ENCODE results near the gene ATG16L1.
A peak's percentile ranks its signal among the peaks of the same experiment; 100 is the strongest.

The ATG16L1 gene

GRCh38 chr2:233251306-233252116 lies at the start of gene ATG16L1 (continued):
- TF ChIP-seq ZNF629 (tag by site-specific recombination; IDR thresholded peaks at IDR 0.05): peak; percentile 99
- no peak for TF ChIP-seq ZNF549 (tag by site-specific recombination; IDR thresholded peaks at IDR 0.05)
- TF ChIP-seq SP2 (tag by site-specific recombination; IDR thresholded peaks at IDR 0.05): peak; percentile 86
- no peak for TF ChIP-seq PRDM6 (tag by site-specific recombination; IDR thresholded peaks at IDR 0.05)
- no peak for TF ChIP-seq ZNF610 (tag by site-specific recombination; IDR thresholded peaks at IDR 0.05; ENCODE audit: borderline replicate concordance)
- TF ChIP-seq ZNF155 (tag by site-specific recombination; IDR thresholded peaks at IDR 0.05): no peak
- TF ChIP-seq HOXC10 (CRISPR knock-in tag; IDR thresholded peaks at IDR 0.05): no peak
- peak; percentile 42; the same call in 1 of the 2 replicates for TF ChIP-seq ZSCAN30 (tag by site-specific recombination; IDR thresholded peaks at IDR 0.05)
- TF ChIP-seq ZNF600 (tag by site-specific recombination; IDR thresholded peaks at IDR 0.05): no peak
- no peak for TF ChIP-seq KLF16 (tag by site-specific recombination; IDR thresholded peaks at IDR 0.05)
- TF ChIP-seq ZNF175 (tag by site-specific recombination; IDR thresholded peaks at IDR 0.05): no peak
- TF ChIP-seq ZNF785 (tag by site-specific recombination; IDR thresholded peaks at IDR 0.05): no peak
- 0 out of 2 replicates have a peak, but pooled peaks have one; percentile 3 for TF ChIP-seq ZNF623 (tag by site-specific recombination; IDR thresholded peaks at IDR 0.05)
- no peak for TF ChIP-seq ZNF112 (tag by site-specific recombination; IDR thresholded peaks at IDR 0.05)
- TF ChIP-seq BCL11A (tag by site-specific recombination; IDR thresholded peaks at IDR 0.05; ENCODE audit: low read depth): no peak
- TF ChIP-seq KLF17 (tag by site-specific recombination; IDR thresholded peaks at IDR 0.05): peak; percentile 33; the same call in 1 of the 2 replicates
- TF ChIP-seq ZBTB17 (tag by site-specific recombination; IDR thresholded peaks at IDR 0.05): peak; percentile 67
- TF ChIP-seq ZNF266 (tag by site-specific recombination; IDR thresholded peaks at IDR 0.05; ENCODE audit: low read depth): no peak
- peak; percentile 48; the same call in 1 of the 2 replicates for TF ChIP-seq EGR2 (tag by site-specific recombination; IDR thresholded peaks at IDR 0.05; ENCODE audit: low read depth)
- no peak for TF ChIP-seq ZNF16 (tag by site-specific recombination; IDR thresholded peaks at IDR 0.05; ENCODE audit: low read depth)
- no peak; the same call in none of the 2 replicates for TF ChIP-seq SP3 (tag by site-specific recombination; IDR thresholded peaks at IDR 0.05)
- no peak for TF ChIP-seq ZNF645 (tag by site-specific recombination; IDR thresholded peaks at IDR 0.05)
- TF ChIP-seq ZNF830 (tag by site-specific recombination; IDR thresholded peaks at IDR 0.05; ENCODE audit: low read depth): no peak
- peak; percentile 91 for TF ChIP-seq ZBTB11 (tag by site-specific recombination; conservative IDR thresholded peaks at IDR 0.05; ENCODE audit: low read depth)
- TF ChIP-seq ZNF302 (tag by site-specific recombination; IDR thresholded peaks at IDR 0.05; ENCODE audit: low read depth): no peak
- no peak for TF ChIP-seq ZSCAN16 (tag by site-specific recombination; IDR thresholded peaks at IDR 0.05)
- TF ChIP-seq ZNF837 (tag by site-specific recombination; IDR thresholded peaks at IDR 0.05): no peak
- no peak for TF ChIP-seq ZNF433 (tag by site-specific recombination; IDR thresholded peaks at IDR 0.05; ENCODE audit: low read depth)
- TF ChIP-seq ZXDB (tag by site-specific recombination; IDR thresholded peaks at IDR 0.05): peak; percentile 94
- TF ChIP-seq ZBTB21 (tag by site-specific recombination; IDR thresholded peaks at IDR 0.05): peak; percentile 97
- no peak for TF ChIP-seq ZNF211 (tag by site-specific recombination; IDR thresholded peaks at IDR 0.05; ENCODE audit: low read depth)
- TF ChIP-seq ZNF169 (tag by site-specific recombination; IDR thresholded peaks at IDR 0.05): no peak
- no peak for TF ChIP-seq ZNF561 (tag by site-specific recombination; IDR thresholded peaks at IDR 0.05; ENCODE audit: borderline replicate concordance)
- no peak for TF ChIP-seq ZNF48 (tag by site-specific recombination; IDR thresholded peaks at IDR 0.05)
- no peak for TF ChIP-seq BCL11B (tag by site-specific recombination; IDR thresholded peaks at IDR 0.05; ENCODE audit: low read depth)
- TF ChIP-seq ZNF701 (tag by site-specific recombination; IDR thresholded peaks at IDR 0.05): no peak

All from HEK293 (cell line).